ENCODE measurements around the gene PPA1. TPM values are rescaled to one million over a fixed set of nuclear protein-coding genes. Genes with fewer than 3 reads are reported as not detected.
A peak's percentile ranks its signal among the peaks of the same experiment; 100 is the strongest.

PPA1 gene
- total RNA-seq, 1 experiment from 2014 or later: 351 TPM

DNA sequence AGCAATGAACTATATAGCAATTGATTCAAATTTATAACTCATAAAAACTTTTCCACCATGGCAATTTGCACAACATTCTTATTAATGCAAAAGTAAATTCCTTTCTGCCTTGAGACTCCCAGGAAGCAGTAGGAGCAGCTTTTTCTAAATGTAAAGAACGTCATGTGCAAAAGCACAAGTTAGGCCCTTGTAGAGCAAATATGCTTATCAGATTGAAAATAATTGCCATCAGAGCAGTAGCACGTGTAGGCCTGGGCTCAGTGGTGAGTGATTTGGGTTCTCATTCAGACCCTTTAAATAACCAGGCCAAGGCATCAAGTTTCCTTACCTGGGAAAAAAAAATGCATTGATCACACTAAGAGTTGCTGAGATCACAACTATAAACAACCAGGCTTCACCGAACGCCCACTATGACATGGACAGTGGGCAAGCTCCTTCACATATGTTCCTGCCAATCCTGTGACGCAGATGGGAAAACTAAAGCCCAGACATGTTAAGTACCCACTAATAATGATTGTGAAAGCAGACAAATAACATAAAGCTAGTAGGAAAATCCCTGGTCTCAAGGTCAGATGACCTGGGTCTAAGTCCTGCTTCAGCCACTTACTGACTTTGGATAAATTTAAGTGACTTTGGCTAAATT lies 40.8 kb downstream of the PPA1 start:
- peak; percentile 18 for DNase-seq (ENCODE audit: low spot score)
- intact Hi-C loops (cut with micrococcal nuclease; ENCODE audit: unreplicated experiment): no loop called here

DNA sequence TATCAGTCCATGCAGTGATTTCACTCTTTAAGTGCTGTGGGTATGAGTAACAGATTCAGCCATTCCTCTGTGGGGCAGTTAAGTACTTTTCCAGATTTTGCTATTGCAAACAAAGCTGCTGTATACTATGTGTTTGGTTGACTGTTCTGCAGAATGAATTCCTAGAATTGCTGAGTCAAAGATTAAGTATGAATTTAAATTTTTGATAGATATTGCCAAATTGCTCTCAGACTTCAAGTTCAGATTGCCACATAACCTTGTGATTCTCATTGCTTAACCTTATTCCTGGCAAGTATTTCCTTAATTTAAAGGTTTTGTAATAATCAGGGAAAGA lies 41.3 kb downstream of the PPA1 start:
- DNase-seq (ENCODE audit: low spot score): peak; percentile 43
- POLR2A ChIA-PET (ENCODE audit: low non-redundant PET): no interaction called here
- no TSS peak for BruUV-seq (replicated peaks)

More for the DNA sequence above, 40.8 kb downstream of the PPA1 start:
- peaks cover 22% of the 10 kb centered on the region for H3K4me1 ChIP-seq (ENCODE audit: insufficient read depth, low read length, poor library complexity, severe bottlenecking)
- no peak overlapping the region for H3K4me3 ChIP-seq (ENCODE audit: low read depth, low read length, poor library complexity, severe bottlenecking)
- ChIA-PET POLR2A (ENCODE audit: low non-redundant PET) (no interaction called here), CTCF (no interaction called here)
- H3K9me3 ChIP-seq (ENCODE audit: low read depth, low read length, poor library complexity, severe bottlenecking): no peaks in the 10 kb centered on the region
- H3K27ac ChIP-seq (ENCODE audit: low read depth, low read length, poor library complexity, severe bottlenecking): peak overlapping the region; percentile 2
- BruUV-seq (replicated peaks): no TSS peak
- H3K36me3 ChIP-seq (ENCODE audit: insufficient read depth, low read length, poor library complexity, severe bottlenecking): peaks cover under 1% of the 10 kb centered on the region
- no peak for TF ChIP-seq EZH2 (IDR thresholded peaks at IDR 0.05; ENCODE audit: borderline replicate concordance, low read depth, low read length, poor library complexity, severe bottlenecking)
- TF ChIP-seq, protein P1, sequence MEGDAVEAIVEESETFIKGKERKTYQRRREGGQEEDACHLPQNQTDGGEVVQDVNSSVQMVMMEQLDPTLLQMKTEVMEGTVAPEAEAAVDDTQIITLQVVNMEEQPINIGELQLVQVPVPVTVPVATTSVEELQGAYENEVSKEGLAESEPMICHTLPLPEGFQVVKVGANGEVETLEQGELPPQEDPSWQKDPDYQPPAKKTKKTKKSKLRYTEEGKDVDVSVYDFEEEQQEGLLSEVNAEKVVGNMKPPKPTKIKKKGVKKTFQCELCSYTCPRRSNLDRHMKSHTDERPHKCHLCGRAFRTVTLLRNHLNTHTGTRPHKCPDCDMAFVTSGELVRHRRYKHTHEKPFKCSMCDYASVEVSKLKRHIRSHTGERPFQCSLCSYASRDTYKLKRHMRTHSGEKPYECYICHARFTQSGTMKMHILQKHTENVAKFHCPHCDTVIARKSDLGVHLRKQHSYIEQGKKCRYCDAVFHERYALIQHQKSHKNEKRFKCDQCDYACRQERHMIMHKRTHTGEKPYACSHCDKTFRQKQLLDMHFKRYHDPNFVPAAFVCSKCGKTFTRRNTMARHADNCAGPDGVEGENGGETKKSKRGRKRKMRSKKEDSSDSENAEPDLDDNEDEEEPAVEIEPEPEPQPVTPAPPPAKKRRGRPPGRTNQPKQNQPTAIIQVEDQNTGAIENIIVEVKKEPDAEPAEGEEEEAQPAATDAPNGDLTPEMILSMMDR (conservative IDR thresholded peaks at IDR 0.05; ENCODE audit: low read depth, low read length): no peak
- no peaks in the 10 kb centered on the region for H3K27me3 ChIP-seq (replicated peaks; ENCODE audit: insufficient read depth, low read depth, low read length, poor library complexity)

DNA sequence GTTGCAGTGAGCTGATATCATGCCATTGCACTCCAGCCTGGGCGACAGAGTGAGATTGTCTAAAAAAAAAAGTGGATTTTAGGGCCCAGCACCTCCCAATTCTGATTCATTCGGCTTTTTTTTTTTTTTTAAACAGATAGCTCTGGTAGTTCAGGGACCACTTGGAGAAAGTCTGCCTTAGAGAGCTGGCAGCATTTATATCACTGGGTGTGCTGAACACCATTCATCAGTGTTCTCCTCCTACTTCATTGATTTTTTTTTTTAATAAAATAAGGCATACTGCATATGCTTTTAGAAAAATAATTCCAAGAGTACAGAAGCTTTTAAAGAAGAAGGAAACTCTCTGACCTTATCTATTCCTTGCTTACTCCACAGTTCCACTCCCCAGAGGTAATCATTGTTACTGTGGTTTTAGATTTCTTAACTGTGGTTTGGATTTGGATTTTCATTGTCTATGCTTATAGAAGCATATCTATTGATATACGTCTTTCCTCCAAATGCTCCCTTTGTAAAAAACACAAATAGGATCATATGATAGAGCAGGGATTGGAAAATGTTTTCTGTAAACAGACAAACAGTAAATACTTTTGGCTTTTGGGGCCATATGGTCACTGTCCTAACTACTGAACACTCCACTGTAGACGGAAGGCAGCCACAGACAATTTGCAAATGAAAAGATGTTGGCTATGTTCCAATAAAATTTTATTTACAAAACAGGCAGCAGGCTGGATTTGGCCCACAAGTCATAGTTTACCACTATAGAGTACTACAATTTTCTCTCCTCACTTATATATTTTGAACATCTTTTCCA lies 41.9 kb downstream of the PPA1 start:
- no peak overlapping the region for H3K27ac ChIP-seq (ENCODE audit: low read depth, low read length, poor library complexity, severe bottlenecking)
- intact Hi-C loops (cut with micrococcal nuclease; ENCODE audit: unreplicated experiment): no loop called here

More for the DNA sequence above, 41.3 kb downstream of the PPA1 start:
- no peak for TF ChIP-seq EZH2 (IDR thresholded peaks at IDR 0.05; ENCODE audit: borderline replicate concordance, low read depth, low read length, poor library complexity, severe bottlenecking)
- TF ChIP-seq, protein P1 (conservative IDR thresholded peaks at IDR 0.05; ENCODE audit: low read depth, low read length): no peak
- Histone ChIP-seq H3K4me3 (ENCODE audit: low read depth, low read length, poor library complexity, severe bottlenecking) (no peak overlapping the region), H3K27ac (ENCODE audit: low read depth, low read length, poor library complexity, severe bottlenecking) (peak overlapping the region; percentile 2), H3K4me1 (ENCODE audit: insufficient read depth, low read length, poor library complexity, severe bottlenecking) (peaks cover 22% of the 10 kb centered on the region), H3K27me3 (replicated peaks; ENCODE audit: insufficient read depth, low read depth, low read length, poor library complexity) (no peaks in the 10 kb centered on the region), H3K9me3 (ENCODE audit: low read depth, low read length, poor library complexity, severe bottlenecking) (no peaks in the 10 kb centered on the region), H3K36me3 (ENCODE audit: insufficient read depth, low read length, poor library complexity, severe bottlenecking) (no peaks in the 10 kb centered on the region)
- CTCF ChIA-PET: no interaction called here
- intact Hi-C loops (cut with micrococcal nuclease; ENCODE audit: unreplicated experiment): no loop called here

More for the DNA sequence above, 41.9 kb downstream of the PPA1 start:
- Histone ChIP-seq H3K9me3 (ENCODE audit: low read depth, low read length, poor library complexity, severe bottlenecking) (no peaks in the 10 kb centered on the region), H3K4me1 (ENCODE audit: insufficient read depth, low read length, poor library complexity, severe bottlenecking) (peaks cover 22% of the 10 kb centered on the region), H3K36me3 (ENCODE audit: insufficient read depth, low read length, poor library complexity, severe bottlenecking) (no peaks in the 10 kb centered on the region), H3K4me3 (ENCODE audit: low read depth, low read length, poor library complexity, severe bottlenecking) (no peak overlapping the region), H3K27me3 (replicated peaks; ENCODE audit: insufficient read depth, low read depth, low read length, poor library complexity) (no peaks in the 10 kb centered on the region)
- ChIA-PET CTCF (interaction anchor here (0.6 to 0.7 kb wide), 2 partner anchors 217 to 729 kb away, joined by 4 to 9 read pairs; no protein-coding TSS in a partner anchor), POLR2A (ENCODE audit: low non-redundant PET) (interaction anchor here (0.6 to 0.7 kb wide), 2 partner anchors 30 to 52 kb away, joined by 4 to 8 read pairs; no protein-coding TSS in a partner anchor)
- DNase-seq (ENCODE audit: low spot score): no peak
- TF ChIP-seq, protein P1 (conservative IDR thresholded peaks at IDR 0.05; ENCODE audit: low read depth, low read length): no peak
- TF ChIP-seq EZH2 (IDR thresholded peaks at IDR 0.05; ENCODE audit: borderline replicate concordance, low read depth, low read length, poor library complexity, severe bottlenecking): no peak
- no TSS peak for BruUV-seq (replicated peaks)

Measured in A673 (cell line).